GM12873 (cell line): Measurements from ENCODE around the gene EPG5.

Experiments used
- CTCF ChIP-seq: IDR thresholded peaks from 2 replicates; pipeline ENCODE4 v1.5.1; 2012; ENCODE audit warnings: low read depth, mild to moderate bottlenecking, moderate library complexity, low read length, control low read depth; ENCODE audit not compliant: insufficient read depth; ENCODE audit errors: missing control alignments

The EPG5 gene

GRCh38 chr18:45910405-45911023 is 56.6 kb downstream of the EPG5 start:
- TF ChIP-seq CTCF = peak; percentile 95

GRCh38 chr18:45901654-45902210 is 65.4 kb downstream of the EPG5 start:
- no peak for TF ChIP-seq CTCF

GRCh38 chr18:45900623-45901022 is 66.5 kb downstream of the EPG5 start:
- TF ChIP-seq CTCF = no peak

- TF ChIP-seq CTCF = no peak
Measured at GRCh38 chr18:45896991-45897390, 70.1 kb downstream of the EPG5 start.

GRCh38 chr18:45896452-45896851 is 70.7 kb downstream of the EPG5 start:
- TF ChIP-seq CTCF = no peak

- no peak for TF ChIP-seq CTCF
Measured at GRCh38 chr18:45895339-45895738, 71.8 kb downstream of the EPG5 start.

GRCh38 chr18:45894818-45895217 is 72.3 kb downstream of the EPG5 start:
- no peak for TF ChIP-seq CTCF

- TF ChIP-seq CTCF = no peak
Measured at GRCh38 chr18:45891806-45892205, 75.3 kb downstream of the EPG5 start.
